ENCODE data around the gene RPL39. TPM values are rescaled to one million over a fixed set of nuclear protein-coding genes. Genes with fewer than 3 reads are reported as not detected.

Gene RPL39
- total and polyA plus RNA-seq, 4 donors, result 623 to 2,860 (median 640) TPM

GRCh38 chrX:119801253-119802221, 10.1 kb upstream of the RPL39 start:
- no peak overlapping the region for H3K27ac ChIP-seq (ENCODE audit: low read depth in 1 of 2, low read length in 2 of 2)
- TF ChIP-seq YY1 (IDR thresholded peaks at IDR 0.05), result no peak
- TF ChIP-seq RXRA (IDR thresholded peaks at IDR 0.05), result no peak
- no peak for TF ChIP-seq ZBTB33 (IDR thresholded peaks at IDR 0.05)
- TF ChIP-seq, protein P1, sequence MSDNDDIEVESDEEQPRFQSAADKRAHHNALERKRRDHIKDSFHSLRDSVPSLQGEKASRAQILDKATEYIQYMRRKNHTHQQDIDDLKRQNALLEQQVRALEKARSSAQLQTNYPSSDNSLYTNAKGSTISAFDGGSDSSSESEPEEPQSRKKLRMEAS (IDR thresholded peaks at IDR 0.05), result no peak
- TF ChIP-seq FOXA2 (IDR thresholded peaks at IDR 0.05), result no peak
- no peak for TF ChIP-seq ATF3 (IDR thresholded peaks at IDR 0.05)
- TF ChIP-seq, protein P2, sequence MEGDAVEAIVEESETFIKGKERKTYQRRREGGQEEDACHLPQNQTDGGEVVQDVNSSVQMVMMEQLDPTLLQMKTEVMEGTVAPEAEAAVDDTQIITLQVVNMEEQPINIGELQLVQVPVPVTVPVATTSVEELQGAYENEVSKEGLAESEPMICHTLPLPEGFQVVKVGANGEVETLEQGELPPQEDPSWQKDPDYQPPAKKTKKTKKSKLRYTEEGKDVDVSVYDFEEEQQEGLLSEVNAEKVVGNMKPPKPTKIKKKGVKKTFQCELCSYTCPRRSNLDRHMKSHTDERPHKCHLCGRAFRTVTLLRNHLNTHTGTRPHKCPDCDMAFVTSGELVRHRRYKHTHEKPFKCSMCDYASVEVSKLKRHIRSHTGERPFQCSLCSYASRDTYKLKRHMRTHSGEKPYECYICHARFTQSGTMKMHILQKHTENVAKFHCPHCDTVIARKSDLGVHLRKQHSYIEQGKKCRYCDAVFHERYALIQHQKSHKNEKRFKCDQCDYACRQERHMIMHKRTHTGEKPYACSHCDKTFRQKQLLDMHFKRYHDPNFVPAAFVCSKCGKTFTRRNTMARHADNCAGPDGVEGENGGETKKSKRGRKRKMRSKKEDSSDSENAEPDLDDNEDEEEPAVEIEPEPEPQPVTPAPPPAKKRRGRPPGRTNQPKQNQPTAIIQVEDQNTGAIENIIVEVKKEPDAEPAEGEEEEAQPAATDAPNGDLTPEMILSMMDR (IDR thresholded peaks at IDR 0.05; ENCODE audit: low read depth, low read length, missing input control), result no peak
- no peak for TF ChIP-seq TAF1 (conservative IDR thresholded peaks at IDR 0.05)
- TF ChIP-seq REST (IDR thresholded peaks at IDR 0.05), result no peak
- no peak for TF ChIP-seq FOXA1 (IDR thresholded peaks at IDR 0.05)
- no peak for TF ChIP-seq JUND (IDR thresholded peaks at IDR 0.05)
- TF ChIP-seq SP1 (IDR thresholded peaks at IDR 0.05), result no peak
- no peak for TF ChIP-seq RAD21 (IDR thresholded peaks at IDR 0.05)
- TF ChIP-seq EGR1 (IDR thresholded peaks at IDR 0.05; ENCODE audit: low read depth in 2 of 2), result no peak
- H3K27me3 ChIP-seq (ENCODE audit: control insufficient read depth in 4 of 4, insufficient read depth in 4 of 4, low read length in 3 of 4), result no peaks in the 10 kb centered on the region
- no peak overlapping the region for H3K9ac ChIP-seq (ENCODE audit: low read depth in 1 of 2, low read length in 2 of 2)
- no peak for DNase-seq (ENCODE audit: low spot score)
- no peaks in the 10 kb centered on the region for H3K4me1 ChIP-seq (ENCODE audit: control insufficient read depth in 4 of 4, insufficient read depth in 4 of 4, low read length in 3 of 4)
- H3K9me3 ChIP-seq (ENCODE audit: control insufficient read depth in 4 of 4, low read length in 3 of 4), result no peaks in the 10 kb centered on the region
- H3K36me3 ChIP-seq (ENCODE audit: control insufficient read depth in 4 of 4, insufficient read depth in 3 of 4, low read depth in 1 of 4, low read length in 3 of 4), result peaks cover 0 to 2% (median 0%) of the 10 kb centered on the region in 4 donors
- no peak overlapping the region for H3K4me3 ChIP-seq (ENCODE audit: low read depth in 1 of 3, low read length in 3 of 3)
- 91% methylated on average over 2 of the region's 2 CpGs for WGBS

All from liver (tissue), 9 donors.